Astrocyte (in vitro differentiated cells and primary cell): ENCODE data around the gene LRMDA.

Source experiments
- EZH2 ChIP-seq: IDR thresholded peaks from 2 replicates; pipeline ENCODE4 v1.6.1; 2012; ENCODE audit warnings: mild to moderate bottlenecking, low read length, inconsistent platforms; ENCODE audit not compliant: insufficient read depth
- TF ChIP-seq, protein P1 (sequence below): IDR thresholded peaks from 2 replicates; pipeline ENCODE4 v1.5.1; 2011; ENCODE audit warnings: low read depth, mild to moderate bottlenecking, inconsistent platforms, low read length, moderate library complexity; ENCODE audit not compliant: insufficient read depth

DNA sequence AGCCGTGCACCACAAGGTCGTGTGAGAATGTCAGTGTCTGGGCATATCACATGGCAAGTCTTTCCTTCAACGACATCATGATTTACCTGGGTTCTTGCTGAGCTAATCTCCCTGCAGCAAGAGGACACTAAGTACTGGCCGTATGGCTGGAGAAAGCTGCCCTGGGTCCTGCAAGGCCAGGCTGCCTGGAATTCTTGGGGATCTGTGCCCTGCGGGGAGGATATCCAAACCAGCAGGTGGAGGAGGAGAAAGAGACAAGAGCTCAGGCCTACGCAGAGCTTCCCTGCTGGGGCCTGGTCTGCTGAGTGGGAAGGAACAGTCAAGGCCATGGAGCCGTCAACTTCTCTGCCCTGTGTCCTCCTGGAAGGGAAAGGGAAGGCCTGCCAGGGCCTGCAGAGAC lies 552.6 kb downstream of the LRMDA start:
- TF ChIP-seq, protein P1, sequence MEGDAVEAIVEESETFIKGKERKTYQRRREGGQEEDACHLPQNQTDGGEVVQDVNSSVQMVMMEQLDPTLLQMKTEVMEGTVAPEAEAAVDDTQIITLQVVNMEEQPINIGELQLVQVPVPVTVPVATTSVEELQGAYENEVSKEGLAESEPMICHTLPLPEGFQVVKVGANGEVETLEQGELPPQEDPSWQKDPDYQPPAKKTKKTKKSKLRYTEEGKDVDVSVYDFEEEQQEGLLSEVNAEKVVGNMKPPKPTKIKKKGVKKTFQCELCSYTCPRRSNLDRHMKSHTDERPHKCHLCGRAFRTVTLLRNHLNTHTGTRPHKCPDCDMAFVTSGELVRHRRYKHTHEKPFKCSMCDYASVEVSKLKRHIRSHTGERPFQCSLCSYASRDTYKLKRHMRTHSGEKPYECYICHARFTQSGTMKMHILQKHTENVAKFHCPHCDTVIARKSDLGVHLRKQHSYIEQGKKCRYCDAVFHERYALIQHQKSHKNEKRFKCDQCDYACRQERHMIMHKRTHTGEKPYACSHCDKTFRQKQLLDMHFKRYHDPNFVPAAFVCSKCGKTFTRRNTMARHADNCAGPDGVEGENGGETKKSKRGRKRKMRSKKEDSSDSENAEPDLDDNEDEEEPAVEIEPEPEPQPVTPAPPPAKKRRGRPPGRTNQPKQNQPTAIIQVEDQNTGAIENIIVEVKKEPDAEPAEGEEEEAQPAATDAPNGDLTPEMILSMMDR, result no peak
- TF ChIP-seq EZH2, result no peak
